Thyroid gland (tissue), 4 donors: Measurements from ENCODE around the gene ZNF750. TPM values are rescaled to one million over a fixed set of nuclear protein-coding genes. Genes with fewer than 3 reads are reported as not detected.

ENCODE experiments used
- DNase-seq, 2 donors: peaks; one replicate each; pipeline ENCODE4 v3.0.0-alpha.2; 2019
- H3K27ac ChIP-seq, 3 donors: fragments of 200-600 bp; sonication (generic); 1 replicate in 2 of 3; 2 replicates in 1 of 3; pipeline ENCODE4 v1.5.1; 2016 to 2019; ENCODE audit warnings: mild to moderate bottlenecking in 1 of 3, moderate library complexity in 1 of 3
- H3K27me3 ChIP-seq: fragments of 200-600 bp; sonication (generic); one replicate; pipeline ENCODE4 v1.5.1; 2019
- H3K36me3 ChIP-seq, 2 donors: fragments of 200-600 bp; sonication (generic); one replicate each; pipeline ENCODE4 v1.5.1; 2016 to 2019
- H3K4me1 ChIP-seq, 2 donors: fragments of 200-600 bp; sonication (generic); one replicate each; pipeline ENCODE4 v1.5.1; 2017 to 2019
- H3K4me3 ChIP-seq, 3 donors: fragments of 200-600 bp; sonication (generic); replicated peaks in 1 of 3; 1 replicate in 2 of 3; 2 replicates in 1 of 3; pipeline ENCODE4 v1.5.1; 2016; ENCODE audit warnings: mild to moderate bottlenecking in 1 of 3
- H3K9me3 ChIP-seq: fragments of 200-600 bp; sonication (generic); one replicate; pipeline ENCODE4 v1.5.1; 2017
- CTCF ChIP-seq, 6 experiments: fragments of 200-600 bp in 3 of 6; fragments of 450-650 bp in 3 of 6; sonication (generic) in 3 of 6; IDR thresholded peaks; one replicate each; pipeline ENCODE4 v1.5.1; 2016 to 2019; ENCODE audit warnings: antibody characterized with exemption in 6 of 6, mild to moderate bottlenecking in 2 of 6, inconsistent platforms in 1 of 6, moderate library complexity in 1 of 6
- POLR2A ChIP-seq, 2 donors: fragments of 450-650 bp; IDR thresholded peaks; one replicate each; pipeline ENCODE4 v1.6.1; 2017; ENCODE audit warnings: antibody characterized with exemption in 2 of 2, mild to moderate bottlenecking in 2 of 2, moderate library complexity in 1 of 2
- WGBS, 2 donors: methylation state at CpG; one replicate each; pipeline ENCODE4 v1.1.5; 2017; 5-methylcytosine and 5-hydroxymethylcytosine counted together
- intact Hi-C: fragments of 100-400 bp; cut with DNase I; formaldehyde crosslinking; loops from one replicate; pipeline ENCODE4 v1.15.1; 2023
- total RNA-seq, 4 donors: library from RNA; depleted of rRNA; stranded (reverse); fragments of >200 nt; gene quantifications; one replicate each; pipeline ENCODE4 v1.2.3, GENCODE V29; 2016

ZNF750 gene
- total RNA-seq, 4 donors from 2014 or later, result 3.0 to 6.0 (median 4.5) TPM

GRCh38 chr17:82881324-82881823, 41.6 kb upstream of the ZNF750 start:
- no peaks in the 10 kb centered on the region for H3K36me3 ChIP-seq
- TF ChIP-seq POLR2A (IDR thresholded peaks at IDR 0.05) (no peak), CTCF (IDR thresholded peaks at IDR 0.05) (no peak)
- no peak for DNase-seq
- no peaks in the 10 kb centered on the region for H3K9me3 ChIP-seq
- intact Hi-C loops, result no loop called here
- H3K27me3 ChIP-seq, result no peaks in the 10 kb centered on the region
- peaks cover 37 to 68% of the 10 kb centered on the region in 2 donors for H3K4me1 ChIP-seq
- peak overlapping the region in 1 of 3 donors; percentile 49 for H3K27ac ChIP-seq
- H3K4me3 ChIP-seq, result no peak overlapping the region
- 81 to 90% methylated on average over 16 to 17 of the region's 21 CpGs for WGBS, 2 donors

GRCh38 chr17:82880620-82881323, 41.0 kb upstream of the ZNF750 start:
- Histone ChIP-seq H3K4me1 (peaks cover 37 to 68% of the 10 kb centered on the region in 2 donors), H3K36me3 (no peaks in the 10 kb centered on the region), H3K4me3 (no peak overlapping the region), H3K27ac (no peak overlapping the region), H3K9me3 (no peaks in the 10 kb centered on the region), H3K27me3 (no peaks in the 10 kb centered on the region)
- 87 to 90% methylated on average over 18 to 23 of the region's 25 CpGs for WGBS, 2 donors
- TF ChIP-seq CTCF (IDR thresholded peaks at IDR 0.05) (no peak), POLR2A (IDR thresholded peaks at IDR 0.05) (no peak)
- intact Hi-C loops, result no loop called here
- DNase-seq, result no peak

- TF ChIP-seq POLR2A (IDR thresholded peaks at IDR 0.05) (no peak), CTCF (IDR thresholded peaks at IDR 0.05) (no peak)
- Histone ChIP-seq H3K4me1 (peaks cover 40 to 74% of the 10 kb centered on the region in 2 donors), H3K9me3 (no peaks in the 10 kb centered on the region), H3K27ac (no peak overlapping the region), H3K36me3 (no peaks in the 10 kb centered on the region), H3K4me3 (no peak overlapping the region), H3K27me3 (no peaks in the 10 kb centered on the region)
- 95 to 98% methylated on average over 12 to 15 of the region's 15 CpGs for WGBS, 2 donors
- no peak for DNase-seq
- intact Hi-C loops, result no loop called here
Observed at GRCh38 chr17:82879241-82879640, 39.4 kb upstream of the ZNF750 start.

- H3K36me3 ChIP-seq, result no peaks in the 10 kb centered on the region
- H3K9me3 ChIP-seq, result no peaks in the 10 kb centered on the region
- H3K4me3 ChIP-seq, result no peak overlapping the region
- peaks cover 40 to 75% of the 10 kb centered on the region in 2 donors for H3K4me1 ChIP-seq
- peak overlapping the region in 2 of 3 donors; percentile 86 to 88 for H3K27ac ChIP-seq
- no peak for TF ChIP-seq POLR2A (IDR thresholded peaks at IDR 0.05)
- TF ChIP-seq CTCF (IDR thresholded peaks at IDR 0.05), result no peak
- DNase-seq, result no peak
- intact Hi-C loops, result no loop called here
- WGBS, 2 donors, result 61 to 72% methylated on average over 6 to 9 of the region's 9 CpGs
- no peaks in the 10 kb centered on the region for H3K27me3 ChIP-seq
Observed at GRCh38 chr17:82878527-82878926, 38.7 kb upstream of the ZNF750 start.

GRCh38 chr17:82876602-82877379, 37.0 kb upstream of the ZNF750 start:
- intact Hi-C loops, result no loop called here
- 17 to 20% methylated on average over 14 of the region's 14 CpGs for WGBS, 2 donors
- no peaks in the 10 kb centered on the region for H3K9me3 ChIP-seq
- H3K4me3 ChIP-seq, result no peak overlapping the region
- peaks cover 40 to 74% of the 10 kb centered on the region in 2 donors for H3K4me1 ChIP-seq
- H3K36me3 ChIP-seq, result no peaks in the 10 kb centered on the region
- DNase-seq, result peak; percentile 97
- peak in 4 of 6 experiments; percentile 53 to 65 (median 55) for TF ChIP-seq CTCF (IDR thresholded peaks at IDR 0.05)
- peak in 1 of 2 donors; percentile 63 for TF ChIP-seq POLR2A (IDR thresholded peaks at IDR 0.05)
- no peaks in the 10 kb centered on the region for H3K27me3 ChIP-seq
- H3K27ac ChIP-seq, result peak overlapping the region; percentile 85 to 88 (median 86)
